ENCODE data around the gene MPZL3.

GRCh38 chr11:118240999-118241763 is 11.0 kb downstream of the MPZL3 start:
- TF ChIP-seq CTCF (IDR thresholded peaks at IDR 0.05; ENCODE audit: poor library complexity, severe bottlenecking): no peak
- no peak for TF ChIP-seq TAF1 (IDR thresholded peaks at IDR 0.05; ENCODE audit: low read depth)
- TF ChIP-seq POLR2AphosphoS5 (IDR thresholded peaks at IDR 0.05): no peak
- no peak for TF ChIP-seq EZH2 (IDR thresholded peaks at IDR 0.05; ENCODE audit: borderline replicate concordance, insufficient read depth, low read length, poor library complexity, severe bottlenecking)

All from neural cell (in vitro differentiated cells).